Mucosa of descending colon (tissue), 3 donors: ENCODE measurements around the gene TMEM201. TPM values are rescaled to one million over a fixed set of nuclear protein-coding genes. Genes with fewer than 3 reads are reported as not detected.
"Not testable (repeated sequence)": the region's sequence is repeated elsewhere in the genome, so short reads cannot be mapped to it uniquely, and the experiment has no call there.

Experiments used
- ATAC-seq: fragments of 200-7000 bp; cut with Tn5 transposase; one replicate; pipeline ENCODE4 v1.9.1; 2020; ENCODE audit warnings: mild to moderate bottlenecking, moderate library complexity
- DNase-seq, 3 donors: peaks; one replicate each; pipeline ENCODE4 v3.0.0-alpha.2; 2020
- H3K36me3 ChIP-seq: fragments of 200-600 bp; one replicate; pipeline ENCODE4 v1.8.0; 2021; ENCODE audit warnings: low read depth, mild to moderate bottlenecking
- H3K4me1 ChIP-seq: fragments of 200-600 bp; one replicate; pipeline ENCODE4 v1.8.0; 2021; ENCODE audit warnings: low read depth, mild to moderate bottlenecking
- H3K4me3 ChIP-seq: fragments of 200-600 bp; one replicate; pipeline ENCODE4 v1.8.0; 2021; ENCODE audit warnings: mild to moderate bottlenecking
- H3K9me3 ChIP-seq: fragments of 200-600 bp; one replicate; pipeline ENCODE4 v1.8.0; 2021; ENCODE audit warnings: mild to moderate bottlenecking
- intact Hi-C, 2 donors: fragments of 100-400 bp; cut with DNase I in 1 of 2; cut with micrococcal nuclease in 1 of 2; formaldehyde crosslinking; loops; one replicate each; pipeline versions ENCODE4 v1.11.0 to v1.11.1; 2022; cut with DNase I, micrococcal nuclease
- total RNA-seq, 3 donors: library from RNA; stranded (reverse); fragmentation: NEBNext Ultra II Directional in 2 of 3; extraction: Animal tissue kit (Norgen Biotek cat#: 25700) in 2 of 3; gene quantifications; one replicate each; pipeline versions ENCODE4 v1.2.1 to v1.2.4, GENCODE V29; 2021 to 2023
- TF ChIP-seq, protein P1 (sequence below): fragments of 200-600 bp; IDR thresholded peaks from one replicate; pipeline ENCODE4 v1.8.0; 2022; ENCODE audit warnings: antibody characterized with exemption, mild to moderate bottlenecking
- donor health status: DM: no; HTN: no; CAD: no; lungs with moderate emphysema.
- donor health status: DM: no; HTN: no; CAD: no.
- donor health status: DM: no; HTN: yes; CAD: no.

Gene TMEM201
- total RNA-seq, 3 donors from 2014 or later: 8.1 to 12.1 (median 8.4) TPM

DNA sequence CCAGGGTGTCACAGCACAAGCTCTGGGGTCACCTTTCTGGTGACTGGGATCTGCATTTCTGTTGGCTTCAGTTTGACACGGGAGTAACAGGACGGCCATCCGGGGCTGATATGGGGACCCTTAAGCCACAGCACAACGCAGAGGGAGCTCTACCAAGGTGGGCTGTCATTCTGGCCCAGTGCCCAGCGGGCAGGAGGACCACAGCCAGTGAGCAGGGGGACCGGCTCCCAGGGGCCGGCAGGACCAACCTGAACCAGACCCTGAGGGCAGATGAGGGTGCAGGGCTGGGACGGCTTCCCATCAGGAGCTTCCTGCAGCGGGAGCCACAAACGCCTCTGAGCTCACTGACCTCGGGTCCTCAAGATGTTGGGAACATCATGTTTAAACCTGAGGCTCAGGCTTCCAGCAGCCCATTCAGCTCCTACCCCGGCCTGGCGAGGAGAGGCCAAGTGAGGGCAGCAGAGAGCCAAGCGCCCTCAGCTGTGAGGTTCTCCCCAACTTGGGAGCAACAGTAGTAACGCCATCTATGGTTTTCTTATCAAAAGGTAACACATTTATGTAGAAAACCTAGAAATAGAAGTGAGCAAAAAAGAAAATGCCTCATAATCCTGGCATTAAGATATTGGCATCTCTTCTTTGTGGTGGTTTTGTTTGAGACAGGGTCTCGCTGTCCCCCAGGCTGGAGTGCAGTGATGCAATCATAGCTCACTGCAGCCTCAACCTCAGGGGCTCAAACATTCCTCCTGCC is 26.8 kb downstream of the TMEM201 start:
- intact Hi-C loops: no loop called here
- no peaks in the 10 kb centered on the region for H3K9me3 ChIP-seq
- TF ChIP-seq, protein P1, sequence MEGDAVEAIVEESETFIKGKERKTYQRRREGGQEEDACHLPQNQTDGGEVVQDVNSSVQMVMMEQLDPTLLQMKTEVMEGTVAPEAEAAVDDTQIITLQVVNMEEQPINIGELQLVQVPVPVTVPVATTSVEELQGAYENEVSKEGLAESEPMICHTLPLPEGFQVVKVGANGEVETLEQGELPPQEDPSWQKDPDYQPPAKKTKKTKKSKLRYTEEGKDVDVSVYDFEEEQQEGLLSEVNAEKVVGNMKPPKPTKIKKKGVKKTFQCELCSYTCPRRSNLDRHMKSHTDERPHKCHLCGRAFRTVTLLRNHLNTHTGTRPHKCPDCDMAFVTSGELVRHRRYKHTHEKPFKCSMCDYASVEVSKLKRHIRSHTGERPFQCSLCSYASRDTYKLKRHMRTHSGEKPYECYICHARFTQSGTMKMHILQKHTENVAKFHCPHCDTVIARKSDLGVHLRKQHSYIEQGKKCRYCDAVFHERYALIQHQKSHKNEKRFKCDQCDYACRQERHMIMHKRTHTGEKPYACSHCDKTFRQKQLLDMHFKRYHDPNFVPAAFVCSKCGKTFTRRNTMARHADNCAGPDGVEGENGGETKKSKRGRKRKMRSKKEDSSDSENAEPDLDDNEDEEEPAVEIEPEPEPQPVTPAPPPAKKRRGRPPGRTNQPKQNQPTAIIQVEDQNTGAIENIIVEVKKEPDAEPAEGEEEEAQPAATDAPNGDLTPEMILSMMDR: peak; percentile 57
- H3K4me3 ChIP-seq: no peak overlapping the region
- peaks cover 2% of the 10 kb centered on the region for H3K4me1 ChIP-seq
- no peaks in the 10 kb centered on the region for H3K36me3 ChIP-seq
- peak in 2 of 3 donors; percentile 58 to 60 for DNase-seq
- peak; percentile 71 for ATAC-seq

DNA sequence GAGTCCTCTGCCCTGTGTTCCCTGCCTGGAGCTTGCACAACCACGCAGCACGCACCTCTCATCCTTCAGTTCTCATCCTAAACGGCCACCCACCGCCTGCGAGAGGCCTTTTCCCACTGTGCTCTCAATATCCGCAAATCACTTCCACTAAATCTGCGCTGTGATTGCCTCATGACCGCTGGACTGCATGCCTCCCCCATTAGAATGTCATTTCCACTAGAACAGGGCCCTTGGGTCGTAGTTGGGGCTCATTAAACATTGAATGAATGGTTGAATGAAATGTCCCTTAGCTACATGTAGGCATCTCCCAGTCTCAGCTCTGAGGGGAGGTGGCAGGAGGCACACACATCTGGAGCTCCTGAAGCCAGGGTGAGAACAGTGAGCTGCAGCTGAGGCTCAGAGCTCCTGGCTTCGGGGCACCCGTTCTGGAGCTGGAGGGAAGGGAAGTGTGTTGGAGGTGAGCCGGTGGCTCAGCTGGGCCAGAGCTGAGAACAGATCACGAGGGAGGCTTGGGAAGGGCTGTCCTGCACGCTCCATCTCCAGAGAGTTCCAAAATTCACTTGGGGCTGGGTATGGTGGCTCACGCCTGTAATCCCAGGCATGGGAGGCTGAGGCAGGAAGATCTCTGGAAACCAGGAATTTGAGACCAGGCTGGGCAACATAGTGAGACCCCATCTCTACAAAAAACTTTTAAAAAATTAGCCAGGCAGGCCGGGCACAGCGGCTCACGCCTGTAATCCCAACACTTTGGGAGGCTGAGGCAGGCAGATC is 30.4 kb downstream of the TMEM201 start:
- Histone ChIP-seq H3K9me3 (no peaks in the 10 kb centered on the region), H3K4me3 (no peak overlapping the region), H3K4me1 (peaks cover 2% of the 10 kb centered on the region), H3K36me3 (no peaks in the 10 kb centered on the region)
- intact Hi-C loops: no loop called here
- ATAC-seq (no peak), DNase-seq (no peak)
- TF ChIP-seq, protein P1: no peak

DNA sequence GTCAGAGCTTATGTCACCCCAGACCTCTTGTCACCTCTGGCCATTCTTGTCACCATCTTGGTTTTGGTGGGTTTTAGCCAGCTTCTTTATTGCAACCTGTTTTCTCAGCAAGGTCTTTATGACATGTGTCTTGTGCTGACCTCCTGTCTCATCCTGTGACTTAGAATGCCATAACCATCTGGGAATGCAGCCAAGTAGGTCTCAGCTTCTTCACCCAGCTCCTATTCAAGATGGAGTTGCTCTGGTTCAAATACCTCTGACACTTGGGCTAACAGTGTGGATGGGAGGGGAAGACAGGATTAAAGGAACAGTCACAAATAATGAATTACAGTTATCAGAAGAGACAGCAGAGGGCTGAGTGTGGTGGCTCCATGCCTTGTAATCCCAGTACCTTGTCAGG is 32.3 kb downstream of the TMEM201 start:
- no peaks in the 10 kb centered on the region for H3K4me1 ChIP-seq
- TF ChIP-seq, protein P1: no peak
- no peak for ATAC-seq
- H3K9me3 ChIP-seq: no peaks in the 10 kb centered on the region
- intact Hi-C loops: no loop called here
- H3K36me3 ChIP-seq: no peaks in the 10 kb centered on the region
- no peak for DNase-seq
- H3K4me3 ChIP-seq: no peak overlapping the region

DNA sequence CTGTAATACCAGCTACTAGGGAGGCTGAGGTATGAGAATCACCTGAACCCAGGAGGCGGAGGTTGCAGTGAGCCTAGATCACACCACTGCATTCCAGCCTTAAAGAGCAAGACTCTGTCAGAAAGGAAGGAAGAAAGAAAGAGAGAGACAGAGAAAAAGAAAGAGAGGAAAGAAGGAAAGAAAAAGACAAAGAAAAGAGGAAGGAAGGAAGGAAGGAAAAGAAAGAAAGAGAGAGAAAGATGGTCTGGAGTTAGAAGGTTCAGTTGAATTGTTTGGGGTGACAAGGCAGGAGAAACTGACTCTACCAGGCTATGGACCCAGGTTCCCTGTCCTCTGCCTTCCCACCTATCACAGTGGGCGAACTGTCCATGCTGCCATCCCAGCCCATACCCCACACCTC is 35.4 kb downstream of the TMEM201 start:
- intact Hi-C loops: no loop called here
- H3K4me3 ChIP-seq: no peak overlapping the region

DNA sequence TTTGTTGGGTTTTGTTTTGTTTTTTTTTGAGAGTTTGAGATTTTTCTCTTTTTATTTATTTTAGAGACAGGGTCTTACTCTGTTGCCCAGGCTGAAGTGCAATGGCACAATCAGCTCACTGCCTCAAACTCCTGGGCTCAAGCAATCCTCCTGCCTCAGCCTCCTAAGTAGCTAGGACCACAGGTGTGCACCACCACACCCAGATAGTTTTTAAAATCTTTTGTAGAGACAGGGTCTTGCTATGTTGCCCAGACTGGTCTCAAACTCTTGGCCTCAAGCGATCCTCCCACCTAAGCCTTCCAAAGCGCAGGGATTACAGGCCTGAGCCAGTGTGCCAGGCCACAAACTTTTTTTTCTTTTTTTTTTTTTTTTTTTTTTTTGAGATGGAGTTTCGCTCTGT is 36.3 kb downstream of the TMEM201 start:
- intact Hi-C loops, ATAC-seq, DNase-seq, H3K9me3 ChIP-seq, H3K4me1 ChIP-seq, H3K4me3 ChIP-seq, H3K36me3 ChIP-seq: not testable (repeated sequence)

More for the DNA sequence above, 35.4 kb downstream of the TMEM201 start:
- no peaks in the 10 kb centered on the region for H3K36me3 ChIP-seq
- H3K9me3 ChIP-seq: no peaks in the 10 kb centered on the region
- peaks cover 3% of the 10 kb centered on the region for H3K4me1 ChIP-seq
- ATAC-seq (no peak), DNase-seq (no peak)
- TF ChIP-seq, protein P1: no peak

DNA sequence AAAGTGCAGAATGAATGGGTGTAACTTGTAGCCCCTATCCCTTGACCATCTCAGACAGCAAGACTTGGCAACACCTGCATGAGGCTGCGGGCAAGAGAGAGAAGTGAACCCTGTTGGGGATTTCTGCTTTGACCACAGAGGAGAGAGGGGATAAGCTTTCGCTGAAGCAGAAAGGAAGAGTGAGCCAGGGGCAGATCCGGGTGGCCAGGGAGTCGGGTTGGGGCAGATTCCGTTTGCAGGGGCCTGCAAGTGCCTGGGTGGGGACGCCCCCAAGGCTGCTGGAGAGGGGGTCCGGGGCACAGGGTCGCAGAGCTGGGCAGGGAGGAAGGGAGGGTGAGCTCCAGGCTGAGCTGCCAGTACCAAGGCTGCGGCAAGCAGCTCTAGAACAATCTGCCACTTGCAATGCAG is 37.5 kb downstream of the TMEM201 start:
- DNase-seq (no peak), ATAC-seq (no peak)
- TF ChIP-seq, protein P1: no peak
- Histone ChIP-seq H3K4me1 (peaks cover 3% of the 10 kb centered on the region), H3K36me3 (no peaks in the 10 kb centered on the region), H3K4me3 (no peak overlapping the region), H3K9me3 (no peaks in the 10 kb centered on the region)
- intact Hi-C loops: no loop called here
